ENCODE data around the gene ITGA6. TPM values are rescaled to one million over a fixed set of nuclear protein-coding genes. Genes with fewer than 3 reads are reported as not detected.
"Not testable (repeated sequence)": the region's sequence is repeated elsewhere in the genome, so short reads cannot be mapped to it uniquely, and the experiment has no call there.

Gene ITGA6
- total RNA-seq, 2 experiments from 2014 or later, result 8.2 to 8.6 TPM

DNA sequence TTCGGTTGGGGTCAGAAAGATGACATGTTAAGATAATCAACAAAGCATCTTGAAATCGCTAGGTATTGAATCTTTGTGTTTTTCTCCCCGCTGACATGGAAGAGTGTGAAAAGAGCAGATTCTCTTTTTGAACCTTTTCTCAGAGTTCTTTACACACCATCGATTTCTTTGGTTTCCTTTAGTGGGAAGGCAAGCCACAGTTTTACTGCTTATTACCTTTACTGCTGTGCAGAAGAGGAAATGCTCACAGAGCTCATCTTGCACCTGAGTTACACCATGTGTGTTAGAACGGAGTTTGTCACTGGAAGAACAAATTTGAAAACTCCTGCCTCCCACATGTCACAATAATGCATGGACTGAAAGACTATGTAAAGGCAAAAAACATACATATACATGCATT is 83.2 kb downstream of the ITGA6 start:
- H3K27ac Mint-ChIP-seq, result no peak overlapping the region
- peaks cover 28% of the 10 kb centered on the region for H3K36me3 Mint-ChIP-seq
- H3K4me1 Mint-ChIP-seq (ENCODE audit: low read depth), result peaks cover 11% of the 10 kb centered on the region
- no peak for DNase-seq
- intact Hi-C loops (cut with micrococcal nuclease), result no loop called here
- POLR2A ChIA-PET, result no interaction called here
- H3K4me3 Mint-ChIP-seq, result no peak overlapping the region
- no peaks in the 10 kb centered on the region for H3K27me3 Mint-ChIP-seq
- CTCF ChIA-PET, result no interaction called here
- peaks cover 38% of the 10 kb centered on the region for H3K9me3 Mint-ChIP-seq

GRCh38 chr2:172512810-172513523 is 85.6 kb downstream of the ITGA6 start:
- intact Hi-C loops (cut with micrococcal nuclease), result no loop called here
- no peak overlapping the region for H3K4me3 Mint-ChIP-seq
- H3K4me1 Mint-ChIP-seq (ENCODE audit: low read depth), result peaks cover 11% of the 10 kb centered on the region
- ChIA-PET POLR2A (no interaction called here), CTCF (no interaction called here)
- peaks cover 28% of the 10 kb centered on the region for H3K36me3 Mint-ChIP-seq
- peaks cover 41% of the 10 kb centered on the region for H3K9me3 Mint-ChIP-seq
- no peak overlapping the region for H3K27ac Mint-ChIP-seq
- no peak for DNase-seq
- H3K27me3 Mint-ChIP-seq, result no peaks in the 10 kb centered on the region

- intact Hi-C loops (cut with micrococcal nuclease), result no loop called here
- Mint-ChIP-seq H3K27ac (no peak overlapping the region), H3K36me3 (peaks cover 28% of the 10 kb centered on the region), H3K27me3 (no peaks in the 10 kb centered on the region), H3K9me3 (peaks cover 41% of the 10 kb centered on the region), H3K4me3 (no peak overlapping the region), H3K4me1 (ENCODE audit: low read depth) (peaks cover 11% of the 10 kb centered on the region)
- POLR2A ChIA-PET, result no interaction called here
- no peak for DNase-seq
- CTCF ChIA-PET, result no interaction called here
These were observed 86.1 kb downstream of the ITGA6 start for GRCh38 chr2:172513524-172513900.

- intact Hi-C loops (cut with micrococcal nuclease), result no loop called here
- Mint-ChIP-seq H3K4me1 (ENCODE audit: low read depth) (peaks cover 11% of the 10 kb centered on the region), H3K9me3 (peaks cover 46% of the 10 kb centered on the region), H3K36me3 (peaks cover 28% of the 10 kb centered on the region), H3K4me3 (no peak overlapping the region), H3K27ac (no peak overlapping the region), H3K27me3 (no peaks in the 10 kb centered on the region)
- DNase-seq, result no peak
- ChIA-PET POLR2A (no interaction called here), CTCF (interaction anchor here (0.5 kb wide), 1 partner anchor 54 kb away, joined by 3 read pairs; no protein-coding TSS in a partner anchor)
These were observed 86.7 kb downstream of the ITGA6 start for GRCh38 chr2:172513935-172514586.

- CTCF ChIA-PET, result no interaction called here
- H3K27ac Mint-ChIP-seq, result no peak overlapping the region
- H3K4me3 Mint-ChIP-seq, result no peak overlapping the region
- no peak for DNase-seq
- H3K4me1 Mint-ChIP-seq (ENCODE audit: low read depth), result peaks cover under 1% of the 10 kb centered on the region
- no peaks in the 10 kb centered on the region for H3K27me3 Mint-ChIP-seq
- peaks cover 59% of the 10 kb centered on the region for H3K9me3 Mint-ChIP-seq
- POLR2A ChIA-PET, result no interaction called here
- intact Hi-C loops (cut with micrococcal nuclease), result no loop called here
- H3K36me3 Mint-ChIP-seq, result peaks cover 24% of the 10 kb centered on the region
These were observed 88.9 kb downstream of the ITGA6 start for GRCh38 chr2:172516299-172516698.

- H3K4me1 Mint-ChIP-seq (ENCODE audit: low read depth), result no peaks in the 10 kb centered on the region
- H3K36me3 Mint-ChIP-seq, result peaks cover 5% of the 10 kb centered on the region
- DNase-seq, result no peak
- H3K27me3 Mint-ChIP-seq, result no peaks in the 10 kb centered on the region
- ChIA-PET CTCF (no interaction called here), POLR2A (no interaction called here)
- no peak overlapping the region for H3K4me3 Mint-ChIP-seq
- intact Hi-C loops (cut with micrococcal nuclease), result no loop called here
- peaks cover 36% of the 10 kb centered on the region for H3K9me3 Mint-ChIP-seq
- H3K27ac Mint-ChIP-seq, result no peak overlapping the region
These were observed 91.6 kb downstream of the ITGA6 start for GRCh38 chr2:172518995-172519394.

DNA sequence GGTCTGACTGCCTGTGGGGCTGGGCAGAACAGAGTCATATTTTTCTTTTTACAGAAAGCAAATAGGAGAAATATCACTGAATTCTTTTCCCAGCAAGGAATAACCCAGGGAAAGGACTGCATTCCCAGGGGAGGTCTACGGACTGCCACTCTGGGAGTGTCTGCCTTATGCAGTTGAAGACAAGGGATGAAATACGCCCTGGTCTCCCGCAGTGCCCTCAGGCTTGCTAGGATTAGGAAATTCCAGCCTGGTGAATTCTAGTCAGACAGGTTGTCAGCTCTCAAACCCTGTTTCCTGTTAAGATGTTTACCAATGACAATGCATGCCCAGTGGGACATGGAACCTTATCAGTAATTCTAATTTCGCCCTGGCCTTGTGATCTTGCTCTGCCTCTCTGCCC is 98.2 kb downstream of the ITGA6 start:
- H3K27ac Mint-ChIP-seq, result no peak overlapping the region
- peaks cover 55% of the 10 kb centered on the region for H3K9me3 Mint-ChIP-seq
- no peaks in the 10 kb centered on the region for H3K4me1 Mint-ChIP-seq (ENCODE audit: low read depth)
- intact Hi-C loops (cut with micrococcal nuclease), result no loop called here
- no peaks in the 10 kb centered on the region for H3K27me3 Mint-ChIP-seq
- H3K4me3 Mint-ChIP-seq, result no peak overlapping the region
- POLR2A ChIA-PET, result no interaction called here
- CTCF ChIA-PET, result no interaction called here
- peaks cover 20% of the 10 kb centered on the region for H3K36me3 Mint-ChIP-seq
- DNase-seq, result no peak

DNA sequence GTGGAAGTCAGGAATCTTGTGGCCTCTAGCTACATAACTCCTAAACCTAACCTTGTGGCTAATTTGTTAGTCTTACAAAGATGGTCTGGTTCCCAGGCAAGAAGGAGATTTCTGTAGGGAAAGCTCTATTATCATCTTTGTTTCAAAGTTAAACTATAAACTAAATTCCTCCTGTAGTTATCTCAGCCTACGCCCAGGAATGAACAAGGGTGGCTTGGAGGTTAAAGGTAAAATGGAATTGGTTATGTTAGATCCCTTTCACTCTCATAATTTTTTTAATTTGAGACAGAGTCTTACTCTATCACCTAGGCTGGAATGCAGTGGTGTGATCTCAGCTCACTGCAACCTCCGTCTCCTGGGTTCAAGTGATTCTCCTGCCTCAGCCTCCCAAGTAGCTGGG is 103.9 kb downstream of the ITGA6 start:
- ChIA-PET CTCF (no interaction called here), POLR2A (no interaction called here)
- intact Hi-C loops (cut with micrococcal nuclease), result no loop called here
- Mint-ChIP-seq H3K9me3 (peaks cover 66% of the 10 kb centered on the region), H3K27ac (no peak overlapping the region), H3K4me1 (ENCODE audit: low read depth) (no peaks in the 10 kb centered on the region), H3K36me3 (peaks cover 38% of the 10 kb centered on the region), H3K27me3 (no peaks in the 10 kb centered on the region), H3K4me3 (no peak overlapping the region)
- no peak for DNase-seq

DNA sequence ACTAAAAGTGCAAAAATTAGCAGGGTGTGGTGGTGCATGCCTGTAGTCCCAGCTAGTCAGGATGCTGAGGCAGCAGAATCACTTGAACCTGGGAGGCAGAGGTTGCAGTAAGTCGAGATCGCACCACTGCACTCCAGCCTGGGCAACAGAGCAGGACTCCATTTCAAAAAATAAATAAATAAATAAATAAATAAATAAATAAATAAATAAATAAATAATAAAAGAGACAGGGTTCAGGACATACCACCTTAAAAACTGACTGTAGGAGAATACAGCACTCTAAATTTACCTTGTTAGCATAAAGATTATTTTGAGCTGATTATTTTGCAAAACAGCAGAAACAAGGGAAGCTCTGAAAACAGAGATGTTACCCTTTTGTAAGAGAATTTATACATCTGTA is 105.1 kb downstream of the ITGA6 start:
- POLR2A ChIA-PET; H3K4me1 Mint-ChIP-seq (ENCODE audit: low read depth); H3K27me3 Mint-ChIP-seq; intact Hi-C loops (cut with micrococcal nuclease); H3K4me3 Mint-ChIP-seq; CTCF ChIA-PET; H3K27ac Mint-ChIP-seq; DNase-seq: not testable (repeated sequence)
- Mint-ChIP-seq H3K9me3 (peaks cover 54% of the 10 kb centered on the region), H3K36me3 (peaks cover 42% of the 10 kb centered on the region)

DNA sequence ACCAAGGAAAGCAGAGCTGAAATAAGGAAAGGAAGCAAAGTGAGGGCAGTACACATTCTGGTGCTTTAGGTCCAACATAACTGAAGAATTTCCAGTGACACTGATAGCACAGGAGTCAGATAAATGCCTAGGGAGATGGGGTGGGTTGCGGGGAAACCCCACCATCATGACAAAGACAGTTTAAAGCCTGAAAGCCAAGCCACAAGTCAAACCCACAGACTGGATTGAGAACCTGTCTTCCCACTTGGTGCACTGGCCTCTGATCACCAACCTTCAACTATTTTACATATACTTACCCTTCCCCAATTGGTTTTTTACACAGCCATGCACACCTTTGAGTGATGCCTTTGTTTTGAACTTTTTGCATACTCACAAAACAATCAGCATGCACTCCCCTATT is 106.3 kb downstream of the ITGA6 start:
- intact Hi-C loops (cut with micrococcal nuclease), result no loop called here
- ChIA-PET POLR2A (no interaction called here), CTCF (no interaction called here)
- Mint-ChIP-seq H3K4me1 (ENCODE audit: low read depth) (no peaks in the 10 kb centered on the region), H3K27me3 (no peaks in the 10 kb centered on the region), H3K4me3 (no peak overlapping the region), H3K27ac (no peak overlapping the region), H3K36me3 (peaks cover 42% of the 10 kb centered on the region), H3K9me3 (peaks cover 46% of the 10 kb centered on the region)
- DNase-seq, result no peak

- no peak for DNase-seq
- H3K4me1 Mint-ChIP-seq (ENCODE audit: low read depth), result no peaks in the 10 kb centered on the region
- no peak overlapping the region for H3K4me3 Mint-ChIP-seq
- POLR2A ChIA-PET, result no interaction called here
- intact Hi-C loops (cut with micrococcal nuclease), result no loop called here
- peaks cover 45% of the 10 kb centered on the region for H3K9me3 Mint-ChIP-seq
- H3K36me3 Mint-ChIP-seq, result peaks cover 40% of the 10 kb centered on the region
- H3K27ac Mint-ChIP-seq, result no peak overlapping the region
- H3K27me3 Mint-ChIP-seq, result no peaks in the 10 kb centered on the region
- CTCF ChIA-PET, result no interaction called here
These were observed 107.7 kb downstream of the ITGA6 start for GRCh38 chr2:172535119-172535518.

- H3K27me3 Mint-ChIP-seq; H3K27ac Mint-ChIP-seq; POLR2A ChIA-PET; H3K4me3 Mint-ChIP-seq; intact Hi-C loops (cut with micrococcal nuclease); H3K4me1 Mint-ChIP-seq (ENCODE audit: low read depth); DNase-seq; CTCF ChIA-PET: not testable (repeated sequence)
- H3K36me3 Mint-ChIP-seq, result peaks cover 32% of the 10 kb centered on the region
- H3K9me3 Mint-ChIP-seq, result peaks cover 38% of the 10 kb centered on the region
These were observed 110.5 kb downstream of the ITGA6 start for GRCh38 chr2:172537851-172538250.

DNA sequence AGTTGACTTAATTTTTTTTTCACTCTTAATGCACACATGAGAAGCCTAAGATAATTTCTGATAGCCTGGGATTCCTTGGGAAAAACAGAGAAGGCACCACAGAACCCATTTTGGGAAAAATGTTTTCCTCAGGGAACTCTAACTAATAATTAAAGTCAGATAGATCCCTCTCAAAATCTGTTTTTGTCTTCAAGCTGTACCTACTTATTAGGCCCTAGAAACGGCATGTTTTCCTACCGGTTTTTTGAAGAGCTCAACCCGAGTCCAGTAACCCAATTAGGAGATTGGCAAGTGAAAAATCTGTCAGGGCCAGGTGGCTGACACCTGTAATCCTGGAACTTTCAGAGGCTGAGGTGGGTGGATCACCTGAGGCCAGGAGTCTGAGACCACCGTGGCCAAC is 112.4 kb downstream of the ITGA6 start:
- DNase-seq, result no peak
- ChIA-PET POLR2A (interaction anchor here (0.6 kb wide), 1 partner anchor 30 kb away, joined by 3 read pairs; no protein-coding TSS in a partner anchor), CTCF (no interaction called here)
- peaks cover 30% of the 10 kb centered on the region for H3K9me3 Mint-ChIP-seq
- H3K36me3 Mint-ChIP-seq, result peaks cover 26% of the 10 kb centered on the region
- intact Hi-C loops (cut with micrococcal nuclease), result no loop called here
- H3K27ac Mint-ChIP-seq, result no peak overlapping the region
- no peak overlapping the region for H3K4me3 Mint-ChIP-seq
- no peaks in the 10 kb centered on the region for H3K27me3 Mint-ChIP-seq
- no peaks in the 10 kb centered on the region for H3K4me1 Mint-ChIP-seq (ENCODE audit: low read depth)

All from activated CD4-positive, alpha-beta memory T cell treated with anti-CD3 and anti-CD28 coated beads for 36 hours (primary cell).